ENCODE measurements around the gene DAPK3.
"Not testable (repeated sequence)": the region's sequence is repeated elsewhere in the genome, so short reads cannot be mapped to it uniquely, and the experiment has no call there.

Gene DAPK3

GRCh38 chr19:3977242-3978143 lies 6.6 kb upstream of the DAPK3 start:
- FAIRE-seq: no peak

GRCh38 chr19:3976495-3977241 lies 5.8 kb upstream of the DAPK3 start:
- no peak for FAIRE-seq

DNA sequence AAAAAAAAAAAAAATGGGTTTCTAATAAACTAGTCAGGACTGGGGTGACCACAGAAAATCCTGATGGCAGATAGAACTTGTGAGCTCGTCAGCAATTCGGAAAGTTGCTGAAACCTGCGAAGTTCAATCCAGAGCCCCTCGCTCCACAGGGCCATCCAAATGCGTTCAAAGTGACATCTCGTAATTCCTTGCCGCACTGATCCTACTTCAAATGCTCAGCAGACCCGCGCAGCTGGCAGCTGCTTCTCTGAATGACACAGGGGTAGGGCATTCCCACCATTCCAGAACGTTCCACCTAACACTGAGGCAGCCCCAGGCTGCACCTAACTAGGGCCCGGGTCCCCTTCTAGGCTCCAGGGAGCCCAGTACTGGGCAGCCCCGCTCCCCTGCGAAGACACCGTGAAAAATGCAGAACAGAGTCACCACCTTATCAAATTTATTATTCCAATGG lies 4.8 kb upstream of the DAPK3 start:
- no peak for FAIRE-seq

GRCh38 chr19:3975144-3975543 lies 4.2 kb upstream of the DAPK3 start:
- no peak for FAIRE-seq

DNA sequence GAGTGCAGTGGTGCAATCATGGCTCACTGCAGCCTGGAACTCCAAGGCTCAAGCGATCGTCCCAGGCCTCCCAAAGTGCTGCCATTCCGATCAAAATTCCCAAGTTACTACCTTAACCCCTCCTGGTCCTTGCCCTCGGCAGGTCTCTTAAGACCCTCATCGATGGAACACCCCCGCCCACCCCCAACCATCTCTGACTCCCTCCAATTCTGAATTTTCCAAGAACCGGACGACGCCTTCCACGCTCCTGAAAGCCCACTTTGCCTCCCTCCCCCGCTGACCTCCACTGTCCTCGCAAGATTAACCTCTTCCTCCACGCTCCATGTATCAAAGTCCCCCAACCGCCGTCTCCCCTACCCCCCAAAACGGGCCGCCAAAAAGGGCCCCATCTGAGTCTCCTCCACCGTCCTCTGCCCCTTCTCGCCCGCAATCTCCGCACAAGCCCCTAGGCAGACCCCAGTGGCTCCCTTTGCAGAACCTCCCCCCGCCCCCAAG lies 539 bp downstream of the DAPK3 start:
- no peak for FAIRE-seq

DNA sequence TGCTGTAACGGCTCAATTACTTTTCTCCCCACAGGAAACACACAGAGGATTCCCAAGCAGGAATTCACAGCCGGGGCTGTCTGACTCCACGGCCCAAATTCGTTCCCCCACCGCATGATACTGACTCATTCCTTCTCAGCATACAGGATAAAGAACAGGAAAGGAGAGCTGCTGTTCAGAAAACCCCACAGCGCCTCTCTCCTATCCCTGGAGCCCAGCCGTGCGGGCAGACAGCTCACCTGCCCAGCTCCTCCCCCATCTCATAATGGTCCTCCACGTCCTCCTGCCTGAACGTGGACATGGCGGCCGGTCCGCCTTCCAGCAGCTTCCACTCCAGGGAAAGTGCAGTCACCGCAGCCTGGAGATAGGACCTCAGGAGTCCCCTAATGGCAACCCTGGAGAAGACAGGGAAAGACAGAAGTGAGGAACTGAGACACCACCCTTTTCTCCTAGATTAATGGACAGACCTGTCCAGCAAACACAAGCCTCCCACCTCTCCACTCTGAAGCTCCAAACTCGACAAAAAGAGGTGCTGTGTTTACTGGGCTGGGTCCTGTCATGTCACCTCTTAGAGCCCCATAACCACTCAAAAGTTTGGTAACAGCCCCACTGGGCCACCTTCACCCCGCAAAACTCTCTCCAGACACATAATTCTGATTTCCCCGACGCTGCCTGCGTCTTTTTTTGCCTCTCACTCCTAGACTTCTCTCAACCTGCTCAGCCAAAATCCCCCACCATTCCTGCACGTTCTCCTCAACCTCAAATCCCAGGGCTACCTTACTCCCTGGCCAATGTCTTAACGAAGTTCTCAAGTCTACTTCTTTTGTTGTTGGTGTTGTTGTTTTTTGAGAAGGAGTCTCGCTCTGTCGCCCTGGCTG lies 1.2 kb downstream of the DAPK3 start:
- FAIRE-seq: no peak

- FAIRE-seq: peak; percentile 92
These were observed 2.1 kb downstream of the DAPK3 start for GRCh38 chr19:3968556-3969434.

- FAIRE-seq: not testable (repeated sequence)
These were observed 2.9 kb downstream of the DAPK3 start for GRCh38 chr19:3967983-3968382.

- FAIRE-seq: no peak
These were observed 4.6 kb downstream of the DAPK3 start for GRCh38 chr19:3966051-3967017.

DNA sequence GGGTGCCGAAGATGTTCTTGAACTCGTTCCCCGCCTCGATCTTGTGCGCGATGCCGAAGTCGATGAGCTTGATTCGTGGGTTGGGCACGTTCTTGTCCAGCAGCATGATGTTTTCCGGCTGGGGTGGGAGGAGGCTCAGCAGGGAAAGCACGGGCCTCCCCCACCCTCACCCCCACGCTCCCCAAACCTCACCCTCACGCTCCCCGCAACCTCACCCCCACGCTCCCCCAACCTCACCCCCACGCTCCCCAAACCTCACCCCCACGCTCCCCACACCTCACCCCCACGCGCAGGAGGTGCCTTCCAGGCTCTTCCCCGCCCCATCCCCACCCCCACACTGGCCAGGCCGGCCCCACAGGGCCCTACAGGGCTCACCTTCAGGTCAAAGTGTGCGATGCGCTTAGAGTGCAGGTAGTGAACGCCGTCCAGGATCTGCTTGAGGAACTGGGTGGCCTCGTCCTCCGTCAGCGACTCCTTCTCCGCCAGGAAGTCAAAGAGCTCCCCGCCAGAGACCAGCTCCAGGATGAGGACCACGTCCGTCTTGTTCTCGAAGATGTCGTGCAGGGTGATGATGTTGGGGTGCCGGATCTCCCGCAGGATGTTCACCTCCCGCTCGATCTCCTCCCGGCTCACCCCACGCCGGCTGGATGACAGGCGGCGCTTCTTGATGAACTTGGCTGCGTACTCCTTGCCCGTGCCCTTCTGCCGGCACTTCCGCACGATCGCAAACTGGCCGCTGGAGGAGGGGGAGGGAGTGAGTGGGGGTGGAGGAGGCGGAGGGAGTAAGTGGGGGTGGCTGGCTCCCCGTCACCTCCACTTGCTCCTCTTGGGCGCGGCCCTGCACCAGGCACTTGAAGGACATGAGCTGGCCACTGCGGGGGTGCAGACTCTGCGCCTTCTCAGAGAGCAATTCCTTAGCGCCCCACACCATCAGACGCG lies 6.4 kb downstream of the DAPK3 start:
- no peak for FAIRE-seq

- FAIRE-seq: no peak
These were observed 7.2 kb downstream of the DAPK3 start for GRCh38 chr19:3963458-3964255.

DNA sequence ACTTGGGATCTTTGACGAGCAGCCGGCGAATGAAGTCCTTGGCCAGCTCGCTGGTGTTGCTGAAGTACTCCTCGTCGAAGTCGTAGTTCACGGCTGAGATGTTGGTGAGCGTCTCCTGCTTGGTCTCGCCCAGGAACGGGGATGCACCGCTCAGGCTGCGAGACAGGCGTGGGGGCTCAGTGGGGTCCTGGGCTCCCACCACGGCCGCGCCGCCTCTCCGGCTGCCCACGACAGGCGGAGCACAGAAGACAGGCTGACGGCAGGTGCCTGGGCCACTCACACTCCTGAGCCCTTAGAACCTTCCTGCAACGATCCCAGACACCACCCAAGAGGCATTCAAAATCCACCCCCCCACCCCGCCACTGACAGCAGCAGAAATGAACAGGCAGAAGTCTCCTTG lies 9.9 kb downstream of the DAPK3 start:
- FAIRE-seq: no peak

- no peak for FAIRE-seq
These were observed 11.2 kb downstream of the DAPK3 start for GRCh38 chr19:3959766-3960131.

GRCh38 chr19:3958836-3959765 lies 11.8 kb downstream of the DAPK3 start:
- FAIRE-seq: no peak

GRCh38 chr19:3955688-3956087 lies 15.2 kb downstream of the DAPK3 start:
- FAIRE-seq: no peak

GRCh38 chr19:3955276-3955675 lies 15.6 kb downstream of the DAPK3 start:
- not testable (repeated sequence) for FAIRE-seq

- no peak for FAIRE-seq
These were observed 16.8 kb downstream of the DAPK3 start for GRCh38 chr19:3954107-3954506.

All from endometrium (tissue), 2 donors.